Non-pigmented ciliary epithelial cell (primary cell): Measurements from ENCODE around the gene PANX2.

ENCODE experiments used
- DNase-seq: peaks from one replicate; pipeline ENCODE4 v3.0.0-alpha.2; 2010; ENCODE audit warnings: low read depth

The PANX2 gene

GRCh38 chr22:50216055-50216683 is 45.6 kb downstream of the PANX2 start:
- no peak for DNase-seq

- no peak for DNase-seq
Observed at GRCh38 chr22:50216684-50217520, 46.4 kb downstream of the PANX2 start.

- DNase-seq, result no peak
Observed at GRCh38 chr22:50217543-50218152, 47.1 kb downstream of the PANX2 start.

- no peak for DNase-seq
Observed at GRCh38 chr22:50218153-50218995, 47.8 kb downstream of the PANX2 start.

- DNase-seq, result no peak
Observed at GRCh38 chr22:50218996-50219727, 48.6 kb downstream of the PANX2 start.

GRCh38 chr22:50219800-50220602 is 49.5 kb downstream of the PANX2 start:
- DNase-seq, result no peak

GRCh38 chr22:50220603-50221409 is 50.3 kb downstream of the PANX2 start:
- DNase-seq, result no peak

- DNase-seq, result no peak
Observed at GRCh38 chr22:50221410-50222300, 51.1 kb downstream of the PANX2 start.

- DNase-seq, result no peak
Observed at GRCh38 chr22:50222508-50222907, 52.0 kb downstream of the PANX2 start.

GRCh38 chr22:50224071-50224470 is 53.5 kb downstream of the PANX2 start:
- no peak for DNase-seq

GRCh38 chr22:50225200-50225969 is 54.9 kb downstream of the PANX2 start:
- DNase-seq, result no peak

- no peak for DNase-seq
Observed at GRCh38 chr22:50226063-50226874, 55.7 kb downstream of the PANX2 start.

GRCh38 chr22:50226875-50227165 is 56.3 kb downstream of the PANX2 start:
- DNase-seq, result no peak

- DNase-seq, result no peak
Observed at GRCh38 chr22:50227579-50228215, 57.2 kb downstream of the PANX2 start.

GRCh38 chr22:50228366-50228765 is 57.8 kb downstream of the PANX2 start:
- DNase-seq, result no peak

- DNase-seq, result no peak
Observed at GRCh38 chr22:50229370-50229769, 58.8 kb downstream of the PANX2 start.
